GM21737 (cell line): ENCODE results near the gene NUFIP2.
"Not testable (repeated sequence)": the region's sequence is repeated elsewhere in the genome, so short reads cannot be mapped to it uniquely, and the experiment has no call there.

Experiments
- ATAC-seq: cut with Tn5 transposase; IDR thresholded peaks from one replicate; pipeline ENCODE4 v1.9.1; 2021; ENCODE audit warnings: mild to moderate bottlenecking, moderate library complexity; ENCODE audit not compliant: unreplicated experiment

Gene NUFIP2

DNA sequence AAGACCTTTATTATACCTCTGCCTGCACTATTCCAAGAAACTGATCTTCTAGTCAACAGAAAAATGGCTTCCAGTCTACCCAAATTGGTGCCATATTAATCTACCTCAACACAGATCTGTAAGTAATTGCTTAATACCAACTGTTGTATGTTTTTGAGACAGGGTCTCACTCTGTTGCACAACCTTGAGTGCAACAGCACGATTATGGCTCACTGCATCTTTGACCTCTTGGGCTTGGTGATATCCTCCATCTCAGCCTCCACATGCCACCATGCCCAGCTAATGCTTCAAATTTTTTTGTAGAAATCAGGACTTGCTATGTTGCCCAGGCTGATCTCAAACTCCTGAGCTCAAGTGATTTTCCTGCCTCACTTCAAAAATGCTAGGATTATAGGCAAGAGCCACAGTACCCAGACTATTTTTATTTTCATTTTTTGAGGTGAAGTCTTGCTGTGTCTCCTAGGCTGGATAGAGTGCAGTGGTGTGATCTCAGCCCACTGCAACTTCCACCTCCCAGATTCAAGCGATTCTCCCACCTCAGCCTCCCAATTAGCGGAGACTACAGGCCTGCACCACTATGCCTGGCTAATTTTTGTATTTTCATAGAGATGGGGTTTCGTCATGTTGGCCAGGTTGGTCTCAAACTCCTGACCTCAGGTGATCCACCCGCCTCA is 14.4 kb downstream of the NUFIP2 start:
- no peak for ATAC-seq

DNA sequence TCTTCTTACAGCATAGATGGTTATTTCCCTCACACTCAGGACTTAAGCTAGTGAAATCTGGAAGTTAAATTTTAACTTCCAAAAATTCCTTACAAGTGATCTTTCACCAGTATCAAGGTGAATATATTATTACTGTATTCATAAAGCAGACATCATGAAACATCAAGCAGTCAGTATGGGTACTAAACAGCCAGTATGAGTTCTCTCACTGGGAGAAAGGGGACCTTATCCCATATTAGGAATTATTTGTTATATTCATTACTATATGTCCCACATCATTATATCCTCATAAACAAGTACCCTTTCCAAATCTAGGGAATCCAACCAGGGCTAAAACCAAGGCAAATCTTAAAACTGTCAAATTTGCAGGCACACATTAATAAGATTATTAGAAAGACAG is 15.3 kb downstream of the NUFIP2 start:
- no peak for ATAC-seq

DNA sequence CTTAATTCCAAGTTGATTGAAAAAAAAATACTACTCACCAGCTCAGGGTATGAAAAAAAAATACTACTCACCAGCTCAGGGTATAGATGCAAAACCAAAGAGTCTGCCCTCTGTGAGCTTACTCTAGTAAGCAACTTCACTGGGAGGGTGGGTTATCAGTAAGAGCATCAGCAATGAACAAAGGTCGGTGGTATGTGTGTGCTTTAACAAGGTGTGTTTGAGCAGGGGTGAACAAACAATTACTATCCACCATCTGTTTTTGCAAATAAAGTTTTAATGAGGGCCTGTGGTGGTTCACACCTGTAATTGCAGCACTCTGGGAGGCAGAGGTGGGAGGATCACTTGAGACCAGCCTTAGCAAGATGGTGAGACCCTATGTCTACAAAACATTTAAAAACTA is 20.0 kb downstream of the NUFIP2 start:
- ATAC-seq: no peak

DNA sequence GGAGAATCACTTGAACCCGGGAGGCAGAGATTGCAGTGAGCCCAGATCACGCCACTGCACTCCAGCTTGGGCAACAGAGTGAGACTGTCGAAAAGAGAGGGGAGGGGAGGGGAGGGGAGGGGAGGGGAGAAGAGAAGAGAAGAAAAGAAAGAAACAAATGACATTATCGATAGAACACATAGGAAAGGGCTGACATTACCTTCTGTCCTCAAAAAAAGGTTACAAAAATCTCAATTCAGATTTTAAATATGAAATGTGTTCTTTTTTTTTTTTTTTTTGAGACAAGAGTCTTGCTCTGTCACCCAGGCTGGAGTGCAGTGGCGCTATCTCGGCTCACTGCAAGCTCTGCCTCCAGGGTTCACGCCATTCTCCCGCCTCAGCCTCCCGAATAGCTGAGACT is 22.0 kb downstream of the NUFIP2 start:
- not testable (repeated sequence) for ATAC-seq

DNA sequence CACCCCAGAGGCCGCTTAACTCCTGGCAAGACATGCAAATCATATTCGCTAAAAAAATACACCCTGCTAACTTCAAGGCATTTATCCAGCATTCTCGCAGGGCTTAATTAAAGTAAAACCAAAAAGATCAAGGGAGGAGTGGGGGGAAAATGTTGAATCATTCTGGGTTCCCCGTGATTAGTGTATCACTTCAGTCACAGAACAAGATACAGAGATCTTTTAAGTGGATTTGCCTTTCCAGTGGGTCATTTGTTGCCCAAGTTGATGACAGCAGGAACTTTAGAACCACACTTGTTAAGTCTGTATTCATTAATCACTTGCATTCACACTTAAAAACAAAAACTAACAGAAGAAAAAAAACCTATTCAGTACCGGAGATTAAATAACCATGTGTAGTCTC is 30.0 kb downstream of the NUFIP2 start:
- ATAC-seq: no peak

DNA sequence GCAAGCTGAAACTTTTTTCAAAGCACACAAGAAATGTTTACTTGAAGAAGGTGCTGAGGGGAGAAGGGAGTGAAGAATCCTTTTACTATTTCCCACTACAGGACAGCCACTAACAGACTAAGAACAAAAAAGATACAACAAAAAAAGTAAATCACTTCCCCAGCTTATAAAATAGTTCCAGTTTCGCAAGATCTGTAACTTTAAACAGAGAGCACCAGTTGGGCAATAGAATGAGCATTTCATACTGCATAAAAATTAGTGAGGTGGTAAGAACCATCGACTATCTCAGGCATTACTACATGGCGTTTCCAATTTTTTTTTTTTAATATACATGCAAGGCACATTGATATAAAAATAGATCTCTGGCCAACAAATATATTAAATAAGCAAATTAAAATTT is 36.2 kb downstream of the NUFIP2 start:
- no peak for ATAC-seq

DNA sequence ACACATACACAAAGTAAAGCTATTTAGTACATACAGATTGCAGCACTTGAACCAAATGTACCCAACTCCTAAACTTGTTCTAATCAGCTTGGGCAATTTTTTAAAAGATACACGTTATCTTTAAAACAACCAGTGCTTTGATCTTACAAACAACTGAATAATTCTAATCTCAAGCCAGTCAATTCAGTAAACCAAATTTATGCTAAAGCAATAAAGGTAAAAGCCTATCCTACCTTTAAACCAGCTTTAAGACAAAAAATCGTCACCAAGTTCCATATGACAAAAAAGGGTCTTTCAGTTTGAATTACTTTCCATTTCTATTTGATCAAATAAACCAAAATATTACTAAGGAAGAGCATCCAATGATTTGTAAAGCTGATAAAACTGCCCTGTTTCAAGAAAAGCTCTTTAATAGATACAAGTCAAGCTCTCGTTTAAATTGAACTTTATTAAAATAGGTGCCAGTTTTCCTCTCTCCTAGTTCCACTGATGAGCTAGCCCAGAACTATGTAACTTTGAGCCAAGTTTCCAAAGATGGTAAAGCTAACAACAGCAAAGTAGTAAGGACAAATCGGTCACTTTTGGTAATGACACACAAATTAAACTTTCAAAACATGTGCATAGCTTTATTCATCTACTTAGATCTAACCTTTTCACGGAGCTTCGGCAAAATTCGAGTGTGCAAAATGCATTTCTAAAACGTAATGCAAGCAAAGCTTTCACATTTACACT is 37.0 kb downstream of the NUFIP2 start:
- no peak for ATAC-seq

DNA sequence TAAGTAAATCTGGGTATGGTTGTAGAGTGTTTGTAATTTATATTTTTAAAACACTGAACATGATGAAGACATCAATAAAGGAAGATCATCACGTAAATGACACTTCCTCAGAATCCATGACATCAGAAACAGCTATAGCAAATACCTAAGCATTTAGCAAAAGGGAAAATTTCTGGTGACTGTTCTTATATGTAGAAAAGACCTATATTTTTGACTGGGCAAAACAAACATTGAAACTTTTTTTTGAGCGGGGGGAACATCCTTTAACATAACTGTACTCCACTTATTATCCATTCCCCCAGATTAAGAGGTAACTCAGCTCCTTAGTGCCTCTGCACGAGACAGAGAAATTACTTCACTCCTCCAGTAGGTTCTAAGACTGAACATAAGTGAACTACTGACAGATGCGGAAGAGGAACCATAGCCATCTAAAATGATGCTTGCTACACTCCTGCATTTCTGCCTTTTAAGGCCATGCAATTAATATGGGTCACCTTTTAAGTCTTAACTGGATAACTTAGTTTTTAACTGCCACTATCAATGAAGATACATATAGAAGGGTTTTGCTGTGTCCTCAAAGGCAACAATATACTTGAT is 37.9 kb downstream of the NUFIP2 start:
- no peak for ATAC-seq

DNA sequence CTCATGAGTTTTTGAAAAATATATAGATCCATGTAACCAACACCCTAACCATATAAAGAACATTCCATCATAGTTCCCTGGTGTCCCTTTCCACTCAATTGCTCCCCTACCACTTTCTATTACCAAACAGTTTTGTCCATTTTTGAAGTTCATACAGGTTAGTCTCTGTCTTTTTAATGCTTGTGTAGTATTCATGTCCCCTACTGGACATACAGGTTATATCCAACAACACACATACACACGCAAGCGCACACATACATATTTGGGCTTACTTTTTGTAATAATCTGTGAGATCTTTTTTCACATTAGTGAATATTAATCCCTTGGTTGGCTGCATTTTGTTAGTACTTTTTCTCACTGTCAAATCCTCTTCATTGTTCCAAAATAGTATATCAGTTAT is 40.9 kb downstream of the NUFIP2 start:
- no peak for ATAC-seq

DNA sequence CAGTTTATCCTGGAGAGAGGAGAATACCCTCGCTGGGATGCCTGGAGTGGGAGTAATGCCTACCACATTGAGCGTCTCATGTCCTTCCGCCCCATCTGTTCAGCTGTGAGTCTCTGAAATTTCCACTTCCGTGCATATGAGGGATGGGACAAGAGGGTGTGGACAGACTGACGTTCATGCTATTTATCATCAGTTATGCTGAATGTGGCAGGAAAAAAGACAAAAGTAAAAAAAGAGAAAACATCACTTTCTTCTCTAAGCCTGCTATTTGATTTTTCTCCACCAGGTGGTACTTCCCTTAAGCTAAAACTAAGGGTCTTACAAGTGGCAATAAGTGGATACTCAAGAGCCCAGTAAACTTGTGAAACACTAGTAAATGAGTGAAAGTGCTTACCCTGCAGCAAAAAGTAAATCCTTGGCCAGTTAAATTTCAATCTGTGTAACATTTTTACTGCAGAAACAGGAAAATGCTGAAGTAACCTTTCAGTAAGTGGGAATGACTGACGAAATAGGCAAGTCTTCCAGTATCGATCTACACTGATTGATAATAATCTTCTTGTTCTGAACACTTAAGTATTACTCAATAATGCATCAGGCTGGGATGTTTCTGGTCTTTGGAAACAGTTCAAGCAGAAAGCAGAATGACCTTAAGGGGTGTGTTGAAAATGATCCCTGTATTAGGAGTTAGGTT is 41.7 kb downstream of the NUFIP2 start:
- ATAC-seq: no peak

DNA sequence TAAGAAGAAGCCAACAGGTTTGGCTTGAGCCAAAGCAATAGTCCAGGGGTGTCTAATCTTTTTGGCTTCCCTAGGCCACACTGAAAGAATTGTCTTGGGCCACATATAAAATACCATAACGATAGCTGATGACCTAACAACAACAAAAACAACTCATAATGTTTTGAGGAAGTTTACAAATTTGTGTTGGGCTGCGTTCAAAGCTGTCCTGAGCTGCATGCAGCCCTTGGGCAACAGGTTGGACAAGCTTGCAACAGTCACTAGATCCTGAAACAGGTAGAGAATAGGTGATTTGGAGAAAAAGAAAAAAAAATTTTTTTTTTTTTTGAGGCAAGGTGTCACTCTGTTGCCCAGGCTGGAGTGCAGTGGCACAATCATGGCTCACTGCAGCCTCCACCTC is 42.8 kb downstream of the NUFIP2 start:
- no peak for ATAC-seq

DNA sequence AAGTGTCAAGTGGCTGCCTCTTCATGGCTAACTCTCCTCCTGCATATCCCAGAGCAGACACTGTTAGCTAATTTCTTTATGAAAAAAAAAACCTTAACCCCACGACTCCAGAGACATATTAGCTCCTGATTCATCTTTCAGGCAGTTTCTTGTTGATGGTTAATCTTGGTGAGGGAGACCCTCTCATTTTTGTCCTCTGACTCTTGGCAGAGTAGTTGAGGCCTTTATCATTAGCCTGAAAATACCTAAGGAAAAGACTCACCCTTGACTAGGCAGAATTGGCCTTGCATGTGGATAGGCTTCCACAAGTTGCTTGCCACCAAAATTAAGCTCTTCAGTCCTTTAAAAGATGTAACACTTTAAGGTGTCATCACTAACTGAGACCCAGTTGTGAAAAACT is 43.3 kb downstream of the NUFIP2 start:
- ATAC-seq: no peak

DNA sequence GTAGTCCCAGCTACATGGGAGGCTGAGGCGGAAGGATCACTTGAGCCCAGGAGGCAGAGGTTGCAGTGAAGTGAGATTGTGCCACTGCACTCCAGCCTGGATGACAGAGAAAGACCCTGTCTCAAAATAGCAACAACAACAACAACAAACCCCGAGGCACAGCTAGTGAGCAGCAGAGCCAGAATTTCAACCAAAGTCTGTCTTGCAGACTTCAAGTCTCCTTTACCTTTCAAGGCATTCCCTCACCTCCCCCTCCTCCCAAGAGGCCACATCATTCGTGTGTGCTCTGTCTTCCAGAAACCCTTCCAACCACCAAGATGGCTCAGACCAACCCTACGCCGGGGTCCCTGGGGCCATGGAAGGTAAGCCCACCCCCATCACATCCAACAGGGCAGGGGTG is 45.1 kb downstream of the NUFIP2 start:
- no peak for ATAC-seq

DNA sequence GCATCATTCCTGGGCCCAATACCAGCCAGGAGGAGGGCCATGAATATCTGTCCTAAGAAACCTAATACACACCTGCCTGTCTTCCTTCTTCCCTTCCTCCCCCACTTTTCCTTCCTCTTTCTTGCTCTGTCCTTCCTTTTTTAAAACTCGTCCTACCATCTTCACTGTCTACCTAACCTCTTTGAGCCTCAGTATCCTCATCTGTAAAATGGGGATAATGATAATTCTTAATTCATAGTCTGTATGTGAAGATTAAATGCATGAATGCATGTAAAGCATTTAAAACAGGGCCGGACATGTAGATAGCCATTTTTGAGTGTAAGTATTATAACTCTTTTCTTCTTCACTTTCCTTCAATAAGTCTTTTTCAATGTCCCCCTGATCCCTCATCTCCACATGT is 46.7 kb downstream of the NUFIP2 start:
- no peak for ATAC-seq

DNA sequence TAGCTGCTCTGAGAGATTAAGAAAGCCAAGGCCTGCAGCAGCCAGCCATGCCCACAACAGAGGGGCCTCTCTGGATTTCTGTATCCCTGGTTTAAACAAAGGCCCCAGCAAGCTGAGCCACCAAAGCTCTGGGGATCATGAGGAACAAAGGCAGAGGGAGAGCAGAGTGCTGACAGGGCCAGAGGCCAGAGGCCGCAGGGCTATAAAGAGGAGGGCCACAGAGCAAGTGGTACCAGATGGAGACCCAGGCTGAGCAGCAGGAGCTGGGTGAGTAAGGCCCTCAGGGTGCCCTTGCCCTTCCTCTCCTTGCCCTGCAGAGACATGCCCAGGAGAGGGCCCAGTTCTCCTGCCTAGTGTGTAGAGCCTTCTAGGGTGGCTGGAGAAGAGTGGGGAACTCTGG is 47.3 kb downstream of the NUFIP2 start, which contains the start of gene CRYBA1:
CRYBA1 (plus strand) TSS at position 232 of the 400 bp plus-strand sequence; CDS start at position 237, 5 bp downstream.
- ATAC-seq: no peak

DNA sequence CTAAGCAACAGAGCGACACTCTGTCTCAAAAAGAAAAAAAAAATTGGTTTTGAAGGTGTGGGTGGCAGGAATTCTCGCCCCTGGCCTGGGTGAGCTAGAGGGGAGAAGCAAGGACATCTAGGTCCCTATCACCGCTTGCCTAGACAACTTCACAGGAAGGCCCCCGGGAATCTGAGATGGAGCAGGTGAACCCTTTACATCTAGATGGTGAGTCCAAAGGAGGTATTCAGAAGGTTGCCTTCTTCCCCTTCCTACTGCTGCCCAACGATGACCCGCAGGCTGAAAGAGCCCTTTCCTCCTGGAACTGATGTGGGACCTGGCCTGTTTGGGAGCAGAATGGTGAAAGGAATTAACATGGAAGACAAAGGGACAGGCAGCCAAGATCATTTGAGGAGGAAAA is 48.5 kb downstream of the NUFIP2 start:
- no peak for ATAC-seq

DNA sequence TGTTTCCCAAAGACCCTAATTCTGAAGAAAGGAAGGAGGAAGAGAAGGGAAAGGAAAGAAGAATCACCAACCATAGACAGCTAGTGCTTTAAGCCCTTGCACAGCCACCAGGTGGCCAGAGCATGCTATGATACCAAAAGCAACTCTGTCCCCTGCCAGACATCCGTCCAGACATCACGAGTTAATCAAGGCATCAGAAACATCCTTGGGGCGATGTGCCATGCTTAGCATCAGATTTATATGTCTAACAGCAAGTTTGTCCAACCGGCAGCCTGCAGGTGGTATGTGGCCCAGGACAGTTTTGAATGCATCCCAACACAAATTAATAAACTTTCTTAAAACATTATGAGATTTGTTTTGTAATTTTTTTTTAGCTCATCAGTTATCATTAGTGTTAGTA is 50.2 kb downstream of the NUFIP2 start:
- no peak for ATAC-seq

DNA sequence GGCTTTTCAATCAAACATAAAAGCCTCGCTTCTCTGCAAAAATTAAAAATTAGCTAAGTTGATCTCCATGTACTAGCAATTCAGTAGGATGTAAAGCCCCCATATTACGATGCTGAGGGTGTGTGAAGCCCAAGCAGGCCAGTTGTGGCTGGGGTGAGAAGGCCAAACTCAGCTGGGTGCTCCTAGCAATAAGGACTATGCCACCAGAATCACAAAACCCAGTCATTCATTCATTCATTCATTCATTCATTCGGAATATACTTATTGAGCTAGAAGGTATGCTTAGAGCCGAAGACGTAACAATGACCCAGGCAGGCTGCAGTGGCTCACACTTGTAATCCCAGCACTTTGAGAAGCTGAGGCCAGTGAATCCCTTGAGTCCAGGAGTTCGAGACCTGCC is 51.2 kb downstream of the NUFIP2 start:
- ATAC-seq: no peak

DNA sequence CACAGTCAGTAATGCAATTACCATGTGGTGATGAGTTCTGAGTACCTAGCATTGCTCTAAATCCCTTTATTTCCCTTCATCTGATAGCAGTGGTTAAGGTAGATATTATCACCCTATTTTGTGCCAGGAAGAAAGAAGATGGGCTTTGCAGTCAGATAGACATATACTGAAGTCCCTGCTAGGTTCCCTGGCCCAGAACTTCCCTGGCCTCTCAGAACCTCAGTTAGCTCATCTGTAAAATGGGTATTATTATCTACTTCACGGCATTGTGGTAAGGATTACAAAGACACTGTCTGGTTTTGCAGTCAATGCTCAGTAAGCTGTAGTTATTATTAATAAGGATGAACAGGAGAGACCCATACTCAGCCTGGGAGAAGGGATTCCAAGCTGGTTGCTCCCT is 51.9 kb downstream of the NUFIP2 start:
- ATAC-seq: no peak

DNA sequence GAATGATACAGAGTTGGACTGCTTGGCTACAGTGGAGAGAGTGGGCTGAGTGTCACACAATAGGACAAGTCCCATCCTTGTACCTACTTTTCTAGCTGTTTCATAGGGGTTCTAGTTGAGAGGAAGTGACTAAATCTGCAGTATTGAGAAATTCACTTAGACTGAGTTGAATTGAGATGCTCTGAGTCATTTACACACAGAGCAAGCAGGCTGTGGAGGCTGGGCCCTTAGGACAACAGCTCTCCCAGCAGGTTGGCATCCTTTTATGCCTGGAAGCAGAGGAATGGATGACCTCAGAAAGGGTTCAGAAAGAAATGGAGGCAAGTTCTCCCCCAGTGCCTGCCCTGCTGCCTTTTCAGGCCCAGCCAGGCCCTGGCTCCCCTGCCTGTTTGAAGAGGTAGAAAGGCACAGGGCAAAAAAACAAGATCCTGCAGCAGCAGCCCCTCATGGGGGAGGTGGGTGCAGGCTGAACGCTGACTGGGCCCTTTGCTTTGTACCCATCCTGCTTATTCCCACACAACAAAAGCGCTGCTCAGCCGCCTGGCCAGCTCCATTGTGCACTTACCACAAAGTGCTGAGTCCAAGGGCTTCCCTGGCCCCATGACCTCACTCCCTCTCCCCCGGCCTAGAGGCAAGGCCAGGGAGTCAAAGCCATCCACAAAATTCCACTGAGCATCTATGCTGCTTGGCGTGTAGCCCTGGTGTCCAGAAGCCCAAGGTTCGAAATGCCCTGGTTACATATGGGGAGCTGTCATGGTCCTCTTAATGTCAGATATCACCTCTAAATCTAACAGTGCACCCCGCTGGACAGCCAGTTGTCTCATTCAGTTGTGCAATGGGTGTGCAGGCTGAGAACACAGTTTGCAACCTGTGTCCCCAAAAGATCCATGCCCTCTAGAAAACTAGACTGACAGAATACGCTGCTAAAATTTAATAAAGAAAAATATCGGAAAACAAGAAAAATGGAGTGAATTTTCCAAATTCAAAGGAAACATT is 52.7 kb downstream of the NUFIP2 start:
- ATAC-seq: no peak
